Smooth muscle cell (in vitro differentiated cells): ENCODE results near the gene PIGW. TPM values are rescaled to one million over a fixed set of nuclear protein-coding genes. Genes with fewer than 3 reads are reported as not detected.

Experiments used
- DNase-seq: peaks from one replicate; lab custom pipeline; 2025; ENCODE audit not compliant: unreplicated experiment; lab: John Stamatoyannopoulos, UW
- H2AFZ ChIP-seq: fragments of 200-600 bp; sonication (generic); 2 replicates; pipeline ENCODE4 v1.6.0; 2016; ENCODE audit warnings: antibody characterized with exemption, low read depth, mild to moderate bottlenecking
- H3F3A ChIP-seq: fragments of 200-600 bp; sonication (generic); 2 replicates; pipeline ENCODE4 v1.6.0; 2017; ENCODE audit warnings: antibody characterized with exemption, low read depth
- H3K27ac ChIP-seq: fragments of 200-600 bp; sonication (generic); 2 replicates; pipeline ENCODE4 v1.5.1; 2016; ENCODE audit warnings: low read depth, mild to moderate bottlenecking
- H3K27me3 ChIP-seq: fragments of 200-600 bp; sonication (generic); 2 replicates; pipeline ENCODE4 v1.6.1; 2016; ENCODE audit warnings: low read depth, mild to moderate bottlenecking
- H3K36me3 ChIP-seq: fragments of 200-600 bp; sonication (generic); 2 replicates; pipeline ENCODE4 v1.5.1; 2016; ENCODE audit warnings: low read depth
- H3K4me1 ChIP-seq: fragments of 200-600 bp; sonication (generic); 2 replicates; pipeline ENCODE4 v1.5.1; 2016; ENCODE audit warnings: low read depth
- H3K4me2 ChIP-seq: fragments of 200-600 bp; sonication (generic); 2 replicates; pipeline ENCODE4 v1.6.0; 2016; ENCODE audit warnings: mild to moderate bottlenecking
- H3K4me3 ChIP-seq: fragments of 200-600 bp; sonication (generic); 2 replicates; pipeline ENCODE4 v1.5.1; 2016; ENCODE audit warnings: mild to moderate bottlenecking
- H3K79me2 ChIP-seq: fragments of 200-600 bp; sonication (generic); 2 replicates; pipeline ENCODE4 v1.6.0; 2016; ENCODE audit warnings: low read depth, mild to moderate bottlenecking
- H3K9ac ChIP-seq: fragments of 200-600 bp; sonication (generic); 2 replicates; pipeline ENCODE4 v1.6.0; 2016; ENCODE audit warnings: low read depth
- H3K9me3 ChIP-seq: fragments of 200-600 bp; sonication (generic); replicated peaks from 2 replicates; pipeline ENCODE4 v1.5.1; 2016; ENCODE audit warnings: low read depth
- H4K20me1 ChIP-seq: fragments of 200-600 bp; sonication (generic); 2 replicates; pipeline ENCODE4 v1.6.0; 2016; ENCODE audit warnings: low read depth
- WGBS: methylation state at CpG from one replicate; pipeline ENCODE4 v1.1.7; 2016; ENCODE audit warnings: low lambda C conversion rate; 5-methylcytosine and 5-hydroxymethylcytosine counted together
- polyA plus RNA-seq: library from polyadenylated mRNA; unstranded; fragments of >200 nt; fragmentation: Nextera tagmentation; extraction: Ambion mirVana; gene quantifications from 2 replicates; pipeline ENCODE4 v1.2.1, GENCODE V29; 2016
- total RNA-seq: library from RNA; depleted of rRNA; stranded (reverse); fragments of >200 nt; gene quantifications from 2 replicates; pipeline ENCODE4 v1.2.3, GENCODE V29; 2014
- TF ChIP-seq, protein P1 (sequence below): fragments of 200-600 bp; sonication (generic); IDR thresholded peaks from 2 replicates; pipeline ENCODE4 v1.5.1; 2017; ENCODE audit warnings: borderline replicate concordance, mild to moderate bottlenecking, antibody characterized with exemption; ENCODE audit not compliant: insufficient read depth, poor library complexity, severe bottlenecking

PIGW gene
- total and polyA plus RNA-seq, 2 experiments from 2014 or later, result 2.3 to 4.5 TPM

DNA sequence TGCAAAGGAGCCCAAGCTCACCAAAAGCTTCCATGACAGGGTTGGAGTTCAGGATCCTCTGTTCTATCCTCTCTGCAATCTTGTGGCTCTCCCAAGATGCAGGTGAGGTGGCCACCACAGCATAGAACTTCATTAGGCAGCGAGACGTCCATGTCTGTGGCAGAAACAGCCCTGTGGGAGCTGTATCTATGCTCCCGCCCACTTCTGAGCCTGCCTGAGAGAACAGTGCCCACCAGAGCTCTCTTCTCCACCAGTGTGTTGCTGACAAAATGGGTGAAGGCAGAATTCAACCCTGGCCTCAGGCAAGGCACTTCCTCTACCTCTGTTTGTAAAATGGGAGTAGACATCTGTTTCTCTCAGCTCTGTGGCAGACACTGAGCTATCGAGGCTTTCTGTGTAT lies 18.9 kb upstream of the PIGW start:
- peaks cover 6% of the 10 kb centered on the region for H3K36me3 ChIP-seq

DNA sequence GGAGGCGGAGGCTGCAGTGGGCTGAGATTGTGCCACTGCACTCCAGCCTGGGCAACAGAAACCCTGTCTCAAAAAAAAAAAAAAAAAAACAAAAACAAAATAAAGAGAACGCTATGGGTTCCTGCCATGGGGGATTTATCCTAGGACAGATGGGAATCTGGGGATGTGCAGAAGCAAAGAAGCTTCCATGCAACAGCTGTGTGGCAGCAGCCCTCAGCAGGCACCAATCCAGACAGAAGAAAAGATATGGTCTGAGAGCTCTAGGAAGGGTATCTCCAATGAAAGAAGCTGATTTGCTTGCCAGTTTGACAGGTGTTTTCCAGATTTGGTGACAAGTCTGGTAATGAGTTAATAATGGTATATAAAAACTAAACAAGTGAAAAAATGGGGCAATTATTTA lies 11.7 kb upstream of the PIGW start:
- TF ChIP-seq, protein P1, sequence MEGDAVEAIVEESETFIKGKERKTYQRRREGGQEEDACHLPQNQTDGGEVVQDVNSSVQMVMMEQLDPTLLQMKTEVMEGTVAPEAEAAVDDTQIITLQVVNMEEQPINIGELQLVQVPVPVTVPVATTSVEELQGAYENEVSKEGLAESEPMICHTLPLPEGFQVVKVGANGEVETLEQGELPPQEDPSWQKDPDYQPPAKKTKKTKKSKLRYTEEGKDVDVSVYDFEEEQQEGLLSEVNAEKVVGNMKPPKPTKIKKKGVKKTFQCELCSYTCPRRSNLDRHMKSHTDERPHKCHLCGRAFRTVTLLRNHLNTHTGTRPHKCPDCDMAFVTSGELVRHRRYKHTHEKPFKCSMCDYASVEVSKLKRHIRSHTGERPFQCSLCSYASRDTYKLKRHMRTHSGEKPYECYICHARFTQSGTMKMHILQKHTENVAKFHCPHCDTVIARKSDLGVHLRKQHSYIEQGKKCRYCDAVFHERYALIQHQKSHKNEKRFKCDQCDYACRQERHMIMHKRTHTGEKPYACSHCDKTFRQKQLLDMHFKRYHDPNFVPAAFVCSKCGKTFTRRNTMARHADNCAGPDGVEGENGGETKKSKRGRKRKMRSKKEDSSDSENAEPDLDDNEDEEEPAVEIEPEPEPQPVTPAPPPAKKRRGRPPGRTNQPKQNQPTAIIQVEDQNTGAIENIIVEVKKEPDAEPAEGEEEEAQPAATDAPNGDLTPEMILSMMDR, result no peak
- H3F3A ChIP-seq, result no peaks in the 10 kb centered on the region
- H3K4me3 ChIP-seq, result no peak overlapping the region
- H3K79me2 ChIP-seq, result no peaks in the 10 kb centered on the region
- 96% methylated on average over 2 of the region's 2 CpGs for WGBS
- H3K9me3 ChIP-seq, result no peaks in the 10 kb centered on the region
- H2AFZ ChIP-seq, result no peak overlapping the region
- H3K27me3 ChIP-seq, result no peaks in the 10 kb centered on the region
- no peak overlapping the region for H3K9ac ChIP-seq
- H4K20me1 ChIP-seq, result no peaks in the 10 kb centered on the region
- no peak overlapping the region for H3K4me2 ChIP-seq
- no peaks in the 10 kb centered on the region for H3K4me1 ChIP-seq
- no peak for DNase-seq
- H3K36me3 ChIP-seq, result peaks cover 25% of the 10 kb centered on the region
- no peak overlapping the region for H3K27ac ChIP-seq

More for the DNA sequence above, 18.9 kb upstream of the PIGW start:
- Histone ChIP-seq H3K27ac (no peak overlapping the region), H3K9me3 (no peaks in the 10 kb centered on the region), H2AFZ (no peak overlapping the region), H3K4me3 (no peak overlapping the region), H3K79me2 (no peaks in the 10 kb centered on the region), H4K20me1 (no peaks in the 10 kb centered on the region), H3K27me3 (no peaks in the 10 kb centered on the region), H3K9ac (no peak overlapping the region), H3K4me1 (no peaks in the 10 kb centered on the region), H3K4me2 (no peak overlapping the region), H3F3A (no peaks in the 10 kb centered on the region)
- WGBS, result 95% methylated on average over 4 of the region's 4 CpGs
- TF ChIP-seq, protein P1, result no peak
- DNase-seq, result no peak

DNA sequence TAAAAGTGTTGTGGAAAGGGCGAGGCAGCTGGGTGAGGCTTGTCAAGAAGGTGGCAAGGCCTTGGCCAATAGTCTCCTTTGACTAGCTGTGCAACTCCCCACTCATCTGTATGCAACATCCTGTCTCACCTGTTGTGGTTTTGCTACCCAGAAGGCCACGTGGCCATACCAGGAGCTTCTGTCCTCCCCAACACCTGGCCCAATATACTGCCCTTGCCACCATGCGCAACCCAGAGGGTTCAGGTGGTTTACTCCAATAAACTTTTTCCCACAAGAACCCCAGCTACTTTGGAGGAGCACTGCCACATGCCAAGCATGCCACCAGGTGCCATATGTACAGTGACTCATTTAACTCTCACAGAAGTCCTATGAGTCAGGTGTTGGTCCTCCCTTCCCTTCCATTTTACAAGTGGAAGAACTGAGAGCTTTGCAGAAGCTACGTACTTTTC lies 10.3 kb upstream of the PIGW start:
- H3K36me3 ChIP-seq, result peaks cover 25% of the 10 kb centered on the region
- no peaks in the 10 kb centered on the region for H3K27me3 ChIP-seq
- DNase-seq, result no peak
- H3K4me3 ChIP-seq, result no peak overlapping the region
- H3K79me2 ChIP-seq, result no peaks in the 10 kb centered on the region
- no peaks in the 10 kb centered on the region for H3K9me3 ChIP-seq
- H3K27ac ChIP-seq, result no peak overlapping the region
- TF ChIP-seq, protein P1, result no peak
- H3K4me2 ChIP-seq, result no peak overlapping the region
- 93% methylated on average over 4 of the region's 4 CpGs for WGBS
- no peak overlapping the region for H3K9ac ChIP-seq
- H2AFZ ChIP-seq, result no peak overlapping the region
- H3K4me1 ChIP-seq, result no peaks in the 10 kb centered on the region
- no peaks in the 10 kb centered on the region for H4K20me1 ChIP-seq
- H3F3A ChIP-seq, result no peaks in the 10 kb centered on the region

DNA sequence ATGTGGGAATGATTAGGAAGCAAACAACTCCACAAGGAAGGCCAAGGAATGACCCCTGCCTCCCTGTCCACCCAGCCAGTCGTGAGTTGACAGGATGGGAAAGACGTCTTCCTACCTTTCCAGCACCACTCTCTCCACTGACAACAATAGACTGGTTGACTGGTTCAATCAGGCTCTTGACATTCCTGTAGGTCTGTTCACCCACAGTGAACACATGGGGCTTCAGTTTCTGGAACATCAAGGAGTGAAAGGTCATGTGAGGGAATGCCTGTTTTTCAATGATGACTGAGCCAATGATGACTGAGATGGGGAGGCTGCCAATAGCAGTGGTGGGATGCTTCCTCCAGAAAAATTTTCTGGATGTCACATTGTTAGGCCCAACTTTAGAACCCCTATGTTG lies 9.7 kb upstream of the PIGW start:
- H3K4me2 ChIP-seq, result no peak overlapping the region
- DNase-seq, result no peak
- H3K79me2 ChIP-seq, result no peaks in the 10 kb centered on the region
- H3K4me3 ChIP-seq, result no peak overlapping the region
- no peaks in the 10 kb centered on the region for H3K27me3 ChIP-seq
- H3K9ac ChIP-seq, result no peak overlapping the region
- WGBS, result 97% methylated on average over 2 of the region's 2 CpGs
- TF ChIP-seq, protein P1, result no peak
- no peaks in the 10 kb centered on the region for H3F3A ChIP-seq
- H3K9me3 ChIP-seq, result no peaks in the 10 kb centered on the region
- no peaks in the 10 kb centered on the region for H3K4me1 ChIP-seq
- no peaks in the 10 kb centered on the region for H4K20me1 ChIP-seq
- H2AFZ ChIP-seq, result no peak overlapping the region
- H3K27ac ChIP-seq, result no peak overlapping the region
- peaks cover 25% of the 10 kb centered on the region for H3K36me3 ChIP-seq
